HG03039 (cell line): ENCODE measurements around the gene KATNAL2.
"Not testable (repeated sequence)": the region's sequence is repeated elsewhere in the genome, so short reads cannot be mapped to it uniquely, and the experiment has no call there.

Experiments
- ATAC-seq: cut with Tn5 transposase; IDR thresholded peaks from one replicate; pipeline ENCODE4 v1.9.1; 2021; ENCODE audit warnings: mild to moderate bottlenecking, moderate library complexity; ENCODE audit not compliant: unreplicated experiment

KATNAL2 gene

GRCh38 chr18:47030887-47031286 lies 113.5 kb downstream of the KATNAL2 start:
- ATAC-seq: not testable (repeated sequence)

DNA sequence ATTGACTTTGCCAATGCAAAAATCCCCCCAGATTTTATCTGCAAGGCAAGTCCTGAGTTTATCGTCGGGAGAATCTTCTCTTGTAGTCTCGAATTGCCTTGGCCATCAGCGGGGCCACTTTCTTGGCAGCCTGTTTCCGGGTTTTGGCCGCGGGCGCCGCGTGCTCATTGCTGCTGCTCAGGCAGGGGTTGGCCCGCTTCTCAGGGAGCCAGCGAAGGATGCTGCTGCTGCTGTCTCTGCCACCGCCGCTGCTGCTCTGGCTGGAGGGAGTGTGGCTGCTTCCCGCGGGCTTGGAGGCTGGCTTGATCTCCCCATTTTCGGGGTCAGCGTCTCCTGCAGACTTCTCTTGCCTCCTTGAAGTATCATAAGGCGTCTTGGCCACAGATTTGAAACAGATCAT lies 115.5 kb downstream of the KATNAL2 start:
- ATAC-seq: no peak

DNA sequence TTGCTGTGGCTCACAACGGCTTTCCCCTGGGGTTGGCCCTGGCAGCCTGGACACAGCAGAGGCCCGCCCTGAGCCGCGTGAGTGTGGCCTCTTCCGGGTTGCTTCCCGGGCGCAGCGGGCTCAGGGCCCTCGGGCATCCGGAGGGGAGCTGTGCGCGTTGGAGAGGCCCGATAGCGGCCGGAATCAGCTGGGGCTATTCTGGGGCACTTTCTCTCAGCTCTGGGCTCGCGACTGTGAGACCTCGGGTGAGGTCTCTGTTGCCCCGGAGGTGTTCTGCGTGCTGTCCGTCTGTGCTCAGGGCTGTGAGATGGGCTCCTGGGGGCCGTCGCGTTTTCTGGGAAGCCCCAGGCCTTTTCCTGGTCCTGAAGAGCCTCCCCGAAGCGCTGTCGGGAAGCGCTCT lies 117.2 kb downstream of the KATNAL2 start:
- ATAC-seq: not testable (repeated sequence)

- no peak for ATAC-seq
Observed at GRCh38 chr18:47035156-47035671, 117.8 kb downstream of the KATNAL2 start, which contains the start of gene ELOA2. ELOA2 (minus strand) TSS chr18:47035621; CDS start chr18:47035264, 357 bp downstream.

DNA sequence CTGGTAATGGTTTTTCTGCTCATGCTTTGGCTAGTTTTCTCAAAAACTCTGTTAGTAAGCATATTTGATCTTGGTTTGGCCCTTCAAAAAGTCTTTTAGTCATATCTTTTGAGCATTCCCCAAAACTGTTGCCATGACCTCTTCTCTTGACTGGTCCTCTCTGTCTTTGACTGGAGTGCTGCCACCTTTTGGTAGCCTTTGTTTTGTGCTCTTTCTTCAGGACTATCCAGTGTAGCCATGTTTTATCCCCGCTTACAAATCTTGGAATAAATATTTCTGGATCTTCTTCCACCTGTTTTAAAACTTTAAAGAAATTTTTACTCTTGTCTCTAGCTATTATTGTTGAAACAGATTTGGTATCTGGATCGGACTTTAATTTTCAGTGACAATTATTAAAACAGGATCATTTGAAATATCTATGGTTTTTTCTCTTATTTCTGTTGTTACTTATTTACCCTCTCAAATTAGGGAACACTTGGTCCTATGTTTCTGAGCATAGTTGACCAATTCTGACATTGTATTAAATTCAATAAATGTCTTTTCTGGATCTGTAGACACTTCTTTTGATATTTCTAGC lies 119.0 kb downstream of the KATNAL2 start:
- no peak for ATAC-seq

- no peak for ATAC-seq
Observed at GRCh38 chr18:47036927-47037578, 119.7 kb downstream of the KATNAL2 start.

DNA sequence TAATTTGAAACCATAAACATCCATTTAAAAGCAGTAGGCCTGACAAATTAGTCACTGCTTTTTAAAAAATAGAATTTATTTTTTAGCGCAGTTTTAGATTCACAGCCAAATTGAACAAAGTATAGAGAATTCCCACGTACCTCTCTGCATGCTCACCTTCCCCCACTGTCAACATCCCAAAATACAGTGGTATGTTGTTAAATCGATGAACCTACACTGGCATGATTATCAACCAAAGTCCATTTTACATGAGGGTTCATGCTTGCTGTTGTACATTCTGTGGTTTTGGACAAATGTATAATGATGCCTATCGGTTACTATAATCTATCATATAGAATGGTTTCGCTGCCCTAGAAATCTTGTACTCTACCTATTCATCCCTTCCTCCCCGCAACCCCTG lies 123.6 kb downstream of the KATNAL2 start:
- ATAC-seq: no peak

DNA sequence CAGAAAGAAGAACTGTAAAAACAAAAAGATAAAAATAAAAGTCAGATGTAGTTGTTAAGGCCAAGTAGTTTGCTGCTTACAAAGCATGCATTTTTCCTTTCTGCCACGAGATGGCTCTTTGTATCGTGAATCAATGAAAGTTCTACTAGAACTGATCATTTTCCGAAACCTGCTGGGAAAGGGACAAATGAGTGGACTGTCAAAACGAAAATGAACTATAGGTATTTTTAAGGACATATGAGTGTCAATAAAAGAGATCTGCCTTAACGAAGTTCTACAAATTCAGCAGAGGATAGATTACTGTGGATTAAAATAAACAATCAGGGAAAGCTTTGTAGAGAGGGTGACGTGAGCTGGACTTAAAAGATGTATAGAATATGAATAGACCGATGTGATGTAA lies 133.1 kb downstream of the KATNAL2 start:
- ATAC-seq: no peak

GRCh38 chr18:47054369-47054768 lies 137.0 kb downstream of the KATNAL2 start:
- ATAC-seq: no peak

- ATAC-seq: no peak
Observed at GRCh38 chr18:47062471-47062870, 145.1 kb downstream of the KATNAL2 start.

- no peak for ATAC-seq
Observed at GRCh38 chr18:47063096-47063495, 145.7 kb downstream of the KATNAL2 start.

DNA sequence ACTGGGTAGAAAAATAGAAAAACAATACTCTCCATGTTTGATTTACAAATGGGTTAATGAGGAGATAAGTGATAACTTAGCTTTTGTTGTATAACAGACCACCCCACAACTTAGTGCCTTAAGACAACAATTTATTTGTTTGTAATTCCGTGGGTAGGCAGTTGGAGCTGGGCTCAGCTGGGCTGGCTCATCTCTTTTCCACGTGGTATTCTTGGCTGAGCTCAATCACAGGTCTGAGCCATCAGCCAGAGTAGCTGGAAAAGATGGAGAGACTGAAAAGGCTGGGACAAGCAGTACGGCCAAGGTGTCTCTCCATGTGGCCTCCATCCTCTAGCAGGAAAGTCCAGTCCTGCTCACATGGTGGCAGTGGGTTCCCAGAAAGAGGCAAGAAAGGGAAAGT lies 150.2 kb downstream of the KATNAL2 start:
- ATAC-seq: no peak

DNA sequence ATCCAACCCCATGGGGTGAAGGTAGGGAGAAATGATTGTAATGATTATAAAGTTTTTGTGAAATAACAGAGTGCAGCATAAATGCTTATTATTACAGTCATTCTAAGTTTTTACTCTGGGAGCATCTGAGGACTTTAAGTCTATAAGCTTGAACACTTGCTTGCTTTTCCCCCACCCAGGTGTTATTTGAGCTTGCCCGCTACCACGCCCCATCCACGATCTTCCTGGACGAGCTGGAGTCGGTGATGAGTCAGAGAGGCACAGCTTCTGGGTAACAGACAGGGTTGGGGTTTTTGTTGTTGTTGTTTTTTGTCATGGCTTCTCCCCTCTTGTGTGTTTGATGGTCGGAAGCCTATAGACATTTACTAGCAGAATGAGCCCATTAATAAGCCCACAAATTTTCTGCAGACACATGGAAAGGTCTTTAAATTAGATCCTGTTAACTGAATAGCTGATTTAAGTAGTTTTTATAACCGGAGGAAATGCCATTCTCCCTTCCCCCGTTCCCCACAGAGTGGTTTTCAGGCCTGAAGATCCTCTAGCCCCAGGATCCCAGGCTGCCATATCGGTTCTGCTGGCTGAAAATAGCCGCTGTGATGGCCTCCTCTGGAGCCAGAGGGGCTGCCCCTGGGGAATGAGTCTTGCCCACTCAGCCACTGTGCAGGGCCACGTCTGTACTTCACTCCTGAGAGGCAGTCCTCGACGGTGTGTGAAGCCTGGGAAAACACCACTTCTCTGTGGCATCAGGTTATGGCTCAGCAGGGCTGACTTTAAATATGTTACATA lies 157.9 kb downstream of the KATNAL2 start:
- ATAC-seq: no peak

GRCh38 chr18:47077111-47077510 lies 159.7 kb downstream of the KATNAL2 start:
- ATAC-seq: no peak

- ATAC-seq: no peak
Observed at GRCh38 chr18:47080872-47081271, 163.5 kb downstream of the KATNAL2 start.

- ATAC-seq: no peak
Observed at GRCh38 chr18:47081578-47081977, 164.2 kb downstream of the KATNAL2 start.

DNA sequence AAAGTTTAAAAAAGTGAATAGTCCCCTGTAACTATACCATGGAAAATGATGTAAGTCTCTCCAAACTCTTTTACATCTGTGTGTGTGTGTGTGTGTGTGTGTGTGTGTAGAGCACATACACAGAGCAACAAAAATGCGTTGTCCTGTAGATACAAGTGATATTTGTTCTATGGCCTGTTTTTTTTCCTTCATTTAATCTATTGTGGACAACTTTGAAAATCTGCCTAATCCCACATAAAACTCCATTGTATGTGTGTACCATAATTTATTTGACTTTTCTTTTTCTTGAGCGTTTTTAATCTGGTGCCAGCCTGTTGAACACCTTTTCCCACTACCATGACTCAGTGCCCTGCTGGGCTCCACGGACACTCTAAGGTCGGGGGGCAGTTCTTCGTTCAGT lies 170.3 kb downstream of the KATNAL2 start:
- no peak for ATAC-seq

DNA sequence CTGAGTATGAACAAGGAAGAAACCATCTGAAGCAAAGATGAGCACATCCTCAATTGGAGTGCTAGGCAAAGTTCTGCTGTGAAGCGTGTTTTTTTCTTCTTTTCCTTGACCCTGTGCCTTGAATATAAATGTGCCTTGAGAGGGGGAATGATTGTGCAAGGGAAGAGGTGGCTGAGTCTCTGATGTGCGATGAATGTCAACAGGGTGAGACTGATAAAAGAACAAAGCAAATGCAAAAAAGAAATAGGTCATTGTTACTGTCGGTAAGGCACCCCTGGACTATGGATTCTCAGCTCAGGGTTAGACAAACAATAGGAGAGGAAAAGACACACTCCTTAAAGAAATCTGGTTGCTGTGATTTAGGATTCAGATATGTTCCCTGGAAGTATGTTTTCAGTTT lies 178.4 kb downstream of the KATNAL2 start:
- ATAC-seq: no peak

DNA sequence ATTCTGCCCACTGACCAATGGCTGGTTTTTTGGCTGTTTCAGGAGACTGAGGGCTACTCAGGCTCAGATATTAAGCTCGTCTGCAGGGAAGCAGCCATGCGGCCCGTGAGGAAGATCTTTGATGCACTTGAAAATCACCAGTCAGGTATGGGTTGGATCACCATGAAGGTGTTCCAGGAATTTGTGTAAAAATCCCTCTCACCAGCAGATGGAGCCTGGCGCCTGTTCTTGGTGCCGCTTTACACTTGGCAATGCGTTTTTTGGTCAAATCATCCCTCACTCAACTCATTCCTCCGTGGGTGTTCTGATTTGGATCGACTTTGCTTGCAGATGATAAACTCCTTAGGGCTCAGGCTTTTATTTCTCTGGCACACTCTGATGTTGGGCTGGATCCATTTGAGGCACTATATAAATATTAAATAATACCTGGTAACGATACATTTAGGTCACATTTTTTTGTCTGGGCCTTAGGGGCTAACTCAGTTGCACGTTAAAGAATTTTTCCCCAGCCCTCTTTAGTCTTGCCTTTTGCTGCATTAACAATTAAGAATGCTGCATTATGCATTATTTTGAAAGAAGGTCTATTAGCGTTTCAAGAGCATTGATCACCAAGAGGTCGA lies 182.9 kb downstream of the KATNAL2 start:
- no peak for ATAC-seq

- no peak for ATAC-seq
Observed at GRCh38 chr18:47108373-47108772, 191.0 kb downstream of the KATNAL2 start.

GRCh38 chr18:47108998-47109405 lies 191.6 kb downstream of the KATNAL2 start:
- ATAC-seq: no peak
